Nephron (organoid): ENCODE results near the gene SLC27A2.
"Not testable (repeated sequence)": the region's sequence is repeated elsewhere in the genome, so short reads cannot be mapped to it uniquely, and the experiment has no call there.

Experiments
- H3K27ac Mint-ChIP-seq, 3 experiments: 2 replicates each; pipeline ENCODE4 v1.8.0; 2020; ENCODE audit warnings: mixed read lengths in 3 of 3, mild to moderate bottlenecking in 2 of 3, moderate library complexity in 1 of 3
- H3K27me3 Mint-ChIP-seq: 2 replicates; pipeline ENCODE4 v1.8.0; 2021; ENCODE audit warnings: low read depth, mild to moderate bottlenecking, moderate library complexity, mixed read lengths
- H3K36me3 Mint-ChIP-seq: 2 replicates; pipeline ENCODE4 v1.8.0; 2020; ENCODE audit warnings: low read depth, mixed read lengths
- H3K4me1 Mint-ChIP-seq: 2 replicates; pipeline ENCODE4 v1.8.0; 2020; ENCODE audit warnings: mixed read lengths
- H3K4me3 Mint-ChIP-seq, 3 experiments: 2 replicates each; pipeline ENCODE4 v1.8.0; 2020; ENCODE audit warnings: mild to moderate bottlenecking in 3 of 3, mixed read lengths in 3 of 3, moderate library complexity in 2 of 3
- H3K9me3 Mint-ChIP-seq: 2 replicates; pipeline ENCODE4 v1.8.0; 2020; ENCODE audit warnings: mixed read lengths
- CTCF ChIP-seq, 3 experiments: fragments of 200-600 bp; sonication (generic); IDR thresholded peaks; one replicate each; pipeline ENCODE4 v1.5.0; 2021; ENCODE audit warnings: antibody characterized with exemption in 3 of 3; ENCODE audit not compliant: unreplicated experiment in 3 of 3

Gene SLC27A2

GRCh38 chr15:50150349-50150748, 31.6 kb upstream of the SLC27A2 start:
- Mint-ChIP-seq H3K27ac (no peak overlapping the region), H3K4me3 (no peak overlapping the region), H3K36me3 (no peaks in the 10 kb centered on the region), H3K4me1 (peaks cover 4% of the 10 kb centered on the region), H3K27me3 (peaks cover 3% of the 10 kb centered on the region), H3K9me3 (peaks cover 3% of the 10 kb centered on the region)
- no peak for TF ChIP-seq CTCF (IDR thresholded peaks at IDR 0.05; ENCODE audit: unreplicated experiment in 3 of 3)

GRCh38 chr15:50150851-50151250, 31.1 kb upstream of the SLC27A2 start:
- no peaks in the 10 kb centered on the region for H3K4me1 Mint-ChIP-seq
- H3K27ac Mint-ChIP-seq, result no peak overlapping the region
- no peaks in the 10 kb centered on the region for H3K36me3 Mint-ChIP-seq
- peaks cover 3% of the 10 kb centered on the region for H3K27me3 Mint-ChIP-seq
- peaks cover 3% of the 10 kb centered on the region for H3K9me3 Mint-ChIP-seq
- no peak for TF ChIP-seq CTCF (IDR thresholded peaks at IDR 0.05; ENCODE audit: unreplicated experiment in 3 of 3)
- H3K4me3 Mint-ChIP-seq, result no peak overlapping the region

- Mint-ChIP-seq H3K9me3 (peaks cover 8% of the 10 kb centered on the region), H3K4me1 (no peaks in the 10 kb centered on the region), H3K4me3 (no peak overlapping the region), H3K27me3 (peaks cover 3% of the 10 kb centered on the region), H3K27ac (no peak overlapping the region), H3K36me3 (no peaks in the 10 kb centered on the region)
- TF ChIP-seq CTCF (IDR thresholded peaks at IDR 0.05; ENCODE audit: unreplicated experiment in 3 of 3), result no peak
Measured at GRCh38 chr15:50151476-50151875, 30.5 kb upstream of the SLC27A2 start.

GRCh38 chr15:50158236-50158635, 23.8 kb upstream of the SLC27A2 start:
- Mint-ChIP-seq H3K9me3 (peaks cover 39% of the 10 kb centered on the region), H3K36me3 (peaks cover 10% of the 10 kb centered on the region)
- not testable (repeated sequence) for H3K4me3 Mint-ChIP-seq, H3K27me3 Mint-ChIP-seq, H3K27ac Mint-ChIP-seq, H3K4me1 Mint-ChIP-seq

- no peak for TF ChIP-seq CTCF (IDR thresholded peaks at IDR 0.05; ENCODE audit: unreplicated experiment in 3 of 3)
- H3K27ac Mint-ChIP-seq, result no peak overlapping the region
- peaks cover 24% of the 10 kb centered on the region for H3K9me3 Mint-ChIP-seq
- peaks cover 6% of the 10 kb centered on the region for H3K36me3 Mint-ChIP-seq
- H3K27me3 Mint-ChIP-seq, result peaks cover 3% of the 10 kb centered on the region
- no peaks in the 10 kb centered on the region for H3K4me1 Mint-ChIP-seq
- no peak overlapping the region for H3K4me3 Mint-ChIP-seq
Measured at GRCh38 chr15:50162969-50163718, 18.9 kb upstream of the SLC27A2 start.

GRCh38 chr15:50163719-50164410, 18.1 kb upstream of the SLC27A2 start:
- H3K27ac Mint-ChIP-seq, result no peak overlapping the region
- H3K27me3 Mint-ChIP-seq, result peaks cover 3% of the 10 kb centered on the region
- TF ChIP-seq CTCF (IDR thresholded peaks at IDR 0.05; ENCODE audit: unreplicated experiment in 3 of 3), result no peak
- no peak overlapping the region for H3K4me3 Mint-ChIP-seq
- peaks cover 23% of the 10 kb centered on the region for H3K9me3 Mint-ChIP-seq
- H3K36me3 Mint-ChIP-seq, result peaks cover 5% of the 10 kb centered on the region
- H3K4me1 Mint-ChIP-seq, result no peaks in the 10 kb centered on the region
